Ammon's horn (tissue), 1 donor: ENCODE measurements around the gene LZIC.

ENCODE experiments used
- DNase-seq: peaks from one replicate; pipeline ENCODE4 v3.0.0-alpha.2; 2016; ENCODE audit warnings: low spot score

Gene LZIC

GRCh38 chr1:9886092-9886742 lies 57.0 kb downstream of the LZIC start:
- no peak for DNase-seq

- DNase-seq = no peak
Observed at GRCh38 chr1:9884805-9885204, 58.4 kb downstream of the LZIC start.

GRCh38 chr1:9883585-9884449 lies 59.4 kb downstream of the LZIC start:
- no peak for DNase-seq

GRCh38 chr1:9882945-9883303 lies 60.3 kb downstream of the LZIC start:
- DNase-seq = no peak

GRCh38 chr1:9882296-9882944 lies 60.8 kb downstream of the LZIC start:
- no peak for DNase-seq

GRCh38 chr1:9881838-9882249 lies 61.3 kb downstream of the LZIC start:
- no peak for DNase-seq
